HepG2 (cell line): ENCODE data around the gene ATP5PF. TPM values are rescaled to one million over a fixed set of nuclear protein-coding genes. Genes with fewer than 3 reads are reported as not detected.

ENCODE experiments used
- ATF3 ChIP-seq: sonication (generic); formaldehyde crosslinking; IDR thresholded peaks from 2 replicates; pipeline ENCODE4 v1.4.0; 2020; ENCODE audit warnings: missing genetic modification reagents
- GRHL1 ChIP-seq: sonication (generic); formaldehyde crosslinking; conservative IDR thresholded peaks from 2 replicates; pipeline ENCODE4 v1.8.0; 2022; ENCODE audit warnings: missing genetic modification reagents
- HBP1 ChIP-seq: IDR thresholded peaks from 2 replicates; pipeline ENCODE4 v1.6.1; 2016; ENCODE audit warnings: low read depth, control low read depth
- IKZF1 ChIP-seq: fragments of 450-650 bp; IDR thresholded peaks from 2 replicates; pipeline ENCODE4 v1.7.1; 2016
- JUND ChIP-seq: sonication (generic); formaldehyde crosslinking; IDR thresholded peaks from 2 replicates; pipeline ENCODE4 v1.8.0; 2022; ENCODE audit warnings: mild to moderate bottlenecking, missing genetic modification reagents
- PHF5A ChIP-seq: IDR thresholded peaks from one replicate; pipeline ENCODE4 v1.6.1; 2018; ENCODE audit warnings: low read depth, missing genetic modification reagents; ENCODE audit not compliant: unreplicated experiment
- POLR2A ChIP-seq, 2 experiments: IDR thresholded peaks; 2 replicates each; pipeline ENCODE4 v1.6.1; 2011; ENCODE audit warnings: low read depth in 2 of 2, low read length in 2 of 2, mild to moderate bottlenecking in 1 of 2, moderate library complexity in 1 of 2; ENCODE audit not compliant: insufficient read depth in 1 of 2
- SAFB2 ChIP-seq: sonication (generic); formaldehyde crosslinking; IDR thresholded peaks from 2 replicates; pipeline ENCODE4 v1.5.1; 2020; ENCODE audit warnings: missing genetic modification reagents, low read depth, mild to moderate bottlenecking, borderline replicate concordance
- SKI ChIP-seq: fragments of 450-650 bp; IDR thresholded peaks from one replicate; pipeline ENCODE4 v1.6.1; 2018; ENCODE audit warnings: mild to moderate bottlenecking; ENCODE audit not compliant: partially characterized antibody
- SMARCC2 ChIP-seq: fragments of 450-650 bp; IDR thresholded peaks from 2 replicates; pipeline ENCODE4 v1.6.1; 2017; ENCODE audit warnings: antibody characterized with exemption, mild to moderate bottlenecking
- SNAPC5 ChIP-seq: sonication (generic); formaldehyde crosslinking; IDR thresholded peaks from 2 replicates; pipeline ENCODE4 v1.8.1; 2023; ENCODE audit warnings: mild to moderate bottlenecking, missing genetic modification reagents, borderline replicate concordance
- USF2 ChIP-seq, 2 experiments: sonication (generic) in 1 of 2; formaldehyde crosslinking in 1 of 2; IDR thresholded peaks; 2 replicates each; pipeline versions ENCODE4 v1.5.1 to v1.6.1; 2011 to 2020; ENCODE audit warnings: borderline replicate concordance in 1 of 2, low read depth in 1 of 2, low read length in 1 of 2, mild to moderate bottlenecking in 1 of 2, missing genetic modification reagents in 1 of 2, moderate library complexity in 1 of 2
- ZFP36L2 ChIP-seq: sonication (generic); formaldehyde crosslinking; IDR thresholded peaks from 2 replicates; pipeline ENCODE4 v1.4.0; 2020; ENCODE audit warnings: missing genetic modification reagents
- ZNF318 ChIP-seq: sonication (generic); formaldehyde crosslinking; IDR thresholded peaks from 2 replicates; pipeline ENCODE4 v1.4.0; 2020; ENCODE audit warnings: mild to moderate bottlenecking, missing genetic modification reagents
- polyA plus RNA-seq, 8 experiments: library from polyadenylated mRNA; depleted of rRNA in 3 of 8; stranded (reverse) in 7 of 8; unstranded in 1 of 8; fragments of >200 nt; fragmentation: Illumina TruSeq in 4 of 8; extraction: Trizol in 4 of 8; gene quantifications; 2 replicates each; pipeline versions ENCODE4 v1.2.1 to v1.2.3, GENCODE V29; 2011 to 2016; ENCODE audit warnings: low read depth in 4 of 8, missing spikeins in 1 of 8, mixed read lengths in 1 of 8; ENCODE audit not compliant: insufficient read depth in 1 of 8
- total RNA-seq, 5 experiments: library from RNA; depleted of rRNA; stranded (reverse); fragments of >200 nt; fragmentation: Illumina TruSeq; extraction: Trizol; gene quantifications; 2 replicates each; pipeline ENCODE4 v1.2.3, GENCODE V29; 2016; ENCODE audit warnings: low read depth in 1 of 5

The ATP5PF gene
- total and polyA plus RNA-seq, 2 of the 13 experiments (the other 11 are each of a cell fraction or from before 2014, with no cell fraction given) = 131 to 157 TPM

GRCh38 chr21:25709684-25710265 is 24.9 kb downstream of the ATP5PF start (continued):
- TF ChIP-seq ZNF318 (CRISPR knock-in tag) = no peak
- no peak for TF ChIP-seq SKI
- no peak for TF ChIP-seq GRHL1 (CRISPR knock-in tag)
- no peak for TF ChIP-seq POLR2A (IDR thresholded peaks at IDR 0.05; ENCODE audit: insufficient read depth in 1 of 2, low read depth in 2 of 2, low read length in 2 of 2)
- no peak for TF ChIP-seq ATF3 (CRISPR knock-in tag)
- TF ChIP-seq JUND = no peak
- no peak for TF ChIP-seq SNAPC5 (CRISPR knock-in tag)
- TF ChIP-seq HBP1 (CRISPR knock-in tag) = no peak
- no peak for TF ChIP-seq IKZF1
- no peak for TF ChIP-seq PHF5A (CRISPR knock-in tag)
- no peak for TF ChIP-seq ZFP36L2 (CRISPR knock-in tag)
- no peak for TF ChIP-seq SAFB2 (CRISPR knock-in tag)
- TF ChIP-seq USF2 (IDR thresholded peaks at IDR 0.05; ENCODE audit: low read depth, low read length) = no peak
- no peak for TF ChIP-seq USF2 (CRISPR knock-in tag; IDR thresholded peaks at IDR 0.05; ENCODE audit: borderline replicate concordance)
- no peak for TF ChIP-seq SMARCC2
- TF ChIP-seq, all 625 proteins: peak for 0
